A673 (cell line): Measurements from ENCODE around the gene TCEA2. TPM values are rescaled to one million over a fixed set of nuclear protein-coding genes. Genes with fewer than 3 reads are reported as not detected.

Experiments
- BruUV-seq: library from RNA; stranded (reverse); fragments of 400-500 nt; replicated peaks from 2 replicates; lab custom pipeline; 2021; lab: Mats Ljungman, UMichigan
- CTCF ChIA-PET: fragments of 300-600 bp; sonication (Branson Sonifier 250); formaldehyde crosslinking; loops from one replicate; lab custom pipeline; 2022; ENCODE audit warnings: antibody characterized with exemption; lab: Charles Lee
- POLR2A ChIA-PET: fragments of 300-600 bp; sonication (Branson Sonifier 250); formaldehyde crosslinking; loops from one replicate; lab custom pipeline; 2022; ENCODE audit warnings: antibody characterized with exemption; ENCODE audit not compliant: low non-redundant PET; lab: Charles Lee
- DNase-seq: peaks from one replicate; pipeline ENCODE4 v3.0.0-alpha.2; 2015; ENCODE audit warnings: low spot score
- H3K27ac ChIP-seq: fragments of 200-600 bp; sonication (generic); 2 replicates; pipeline ENCODE4 v1.5.1; 2016; ENCODE audit warnings: mixed run types, low read depth, mild to moderate bottlenecking, mixed read lengths, antibody characterized with exemption, low read length; ENCODE audit not compliant: poor library complexity, severe bottlenecking
- H3K27me3 ChIP-seq: fragments of 200-600 bp; sonication (generic); replicated peaks from 2 replicates; pipeline ENCODE4 v1.6.1; 2017; ENCODE audit warnings: mixed run types, low read depth, mild to moderate bottlenecking, mixed read lengths, antibody characterized with exemption, low read length; ENCODE audit not compliant: insufficient read depth, poor library complexity
- H3K36me3 ChIP-seq: fragments of 200-600 bp; sonication (generic); 2 replicates; pipeline ENCODE4 v1.6.1; 2016; ENCODE audit warnings: mixed run types, mild to moderate bottlenecking, mixed read lengths, antibody characterized with exemption, low read length; ENCODE audit not compliant: insufficient read depth, poor library complexity, severe bottlenecking
- H3K4me1 ChIP-seq: fragments of 200-600 bp; sonication (generic); 2 replicates; pipeline ENCODE4 v1.6.1; 2017; ENCODE audit warnings: mixed run types, mild to moderate bottlenecking, mixed read lengths, antibody characterized with exemption, low read length; ENCODE audit not compliant: insufficient read depth, poor library complexity, severe bottlenecking
- H3K4me3 ChIP-seq: fragments of 200-600 bp; sonication (generic); 2 replicates; pipeline ENCODE4 v1.5.1; 2016; ENCODE audit warnings: low read depth, mixed run types, mild to moderate bottlenecking, mixed read lengths, low read length; ENCODE audit not compliant: poor library complexity, severe bottlenecking
- H3K9me3 ChIP-seq: fragments of 200-600 bp; sonication (generic); 2 replicates; pipeline ENCODE4 v1.6.1; 2016; ENCODE audit warnings: mixed run types, low read depth, mild to moderate bottlenecking, mixed read lengths, antibody characterized with exemption, low read length; ENCODE audit not compliant: poor library complexity, severe bottlenecking
- CTCF ChIP-seq: fragments of 300-800, 200-600 bp; sonication (generic); conservative IDR thresholded peaks from 2 replicates; pipeline ENCODE4 v1.5.1; 2017; ENCODE audit warnings: low read depth, mild to moderate bottlenecking, antibody characterized with exemption, low read length, moderate library complexity, mixed read lengths
- EZH2 ChIP-seq: fragments of 200-600 bp; sonication (generic); IDR thresholded peaks from 2 replicates; pipeline ENCODE4 v1.6.1; 2017; ENCODE audit warnings: borderline replicate concordance, low read depth, mild to moderate bottlenecking, mixed read lengths, antibody characterized with exemption, low read length; ENCODE audit not compliant: poor library complexity, severe bottlenecking
- intact Hi-C: fragments of 100-400 bp; cut with micrococcal nuclease; formaldehyde crosslinking; loops from one replicate; pipeline ENCODE4 v1.10.0; 2022; ENCODE audit not compliant: unreplicated experiment
- total RNA-seq: library from RNA; stranded (reverse); gene quantifications from 2 replicates; pipeline ENCODE4 v1.2.3, GENCODE V29; 2021

TCEA2 gene
- total RNA-seq, 1 experiment from 2014 or later, result 35.0 TPM

- Histone ChIP-seq H3K36me3 (peaks cover 51% of the 10 kb centered on the region), H3K27me3 (no peaks in the 10 kb centered on the region), H3K4me1 (no peaks in the 10 kb centered on the region), H3K4me3 (no peak overlapping the region), H3K27ac (no peak overlapping the region), H3K9me3 (no peaks in the 10 kb centered on the region)
- no TSS peak for BruUV-seq
- CTCF ChIA-PET, result no interaction called here
- no peak for DNase-seq
- intact Hi-C loops, result no loop called here
- no peak for TF ChIP-seq CTCF
- POLR2A ChIA-PET, result no interaction called here
Observed at GRCh38 chr20:64022671-64023360, 40.2 kb upstream of the TCEA2 start.

GRCh38 chr20:64023361-64024140, 39.4 kb upstream of the TCEA2 start:
- ChIA-PET CTCF (no interaction called here), POLR2A (no interaction called here)
- H3K27me3 ChIP-seq, result no peaks in the 10 kb centered on the region
- intact Hi-C loops, result no loop called here
- H3K27ac ChIP-seq, result no peak overlapping the region
- no peak for DNase-seq
- TF ChIP-seq CTCF (no peak), EZH2 (no peak)
- peaks cover 45% of the 10 kb centered on the region for H3K36me3 ChIP-seq
- BruUV-seq, result no TSS peak
- no peaks in the 10 kb centered on the region for H3K4me1 ChIP-seq
- no peak overlapping the region for H3K4me3 ChIP-seq
- H3K9me3 ChIP-seq, result no peaks in the 10 kb centered on the region

GRCh38 chr20:64024141-64024990, 38.6 kb upstream of the TCEA2 start:
- ChIA-PET POLR2A (no interaction called here), CTCF (no interaction called here)
- no peak for DNase-seq
- Histone ChIP-seq H3K27ac (no peak overlapping the region), H3K27me3 (no peaks in the 10 kb centered on the region), H3K4me3 (no peak overlapping the region), H3K36me3 (peaks cover 40% of the 10 kb centered on the region), H3K9me3 (no peaks in the 10 kb centered on the region), H3K4me1 (no peaks in the 10 kb centered on the region)
- no TSS peak for BruUV-seq
- intact Hi-C loops, result no loop called here
- no peak for TF ChIP-seq CTCF
